Left ventricle myocardium inferior (tissue), 1 donor: Measurements from ENCODE around the gene AP2A2. TPM values are rescaled to one million over a fixed set of nuclear protein-coding genes. Genes with fewer than 3 reads are reported as not detected.
"Not testable (repeated sequence)": the region's sequence is repeated elsewhere in the genome, so short reads cannot be mapped to it uniquely, and the experiment has no call there.

ENCODE experiments used
- DNase-seq: peaks from one replicate; pipeline ENCODE4 v3.0.0-alpha.2; 2020
- H3K27ac ChIP-seq: fragments of 200-600 bp; replicated peaks from 2 replicates; pipeline ENCODE4 v1.8.0; 2021
- H3K27me3 ChIP-seq: fragments of 200-600 bp; 2 replicates; pipeline ENCODE4 v1.8.0; 2021; ENCODE audit warnings: low read depth
- H3K36me3 ChIP-seq: fragments of 200-600 bp; 2 replicates; pipeline ENCODE4 v1.8.0; 2021
- H3K4me1 ChIP-seq: fragments of 200-600 bp; 2 replicates; pipeline ENCODE4 v1.8.0; 2021
- H3K4me3 ChIP-seq: fragments of 200-600 bp; 2 replicates; pipeline ENCODE4 v1.8.0; 2021; ENCODE audit warnings: mild to moderate bottlenecking, moderate library complexity
- H3K9me3 ChIP-seq: fragments of 200-600 bp; replicated peaks from 2 replicates; pipeline ENCODE4 v1.8.0; 2021
- intact Hi-C: fragments of 100-400 bp; cut with micrococcal nuclease; formaldehyde crosslinking; loops from one replicate; pipeline ENCODE4 v1.11.0; 2022
- total RNA-seq: library from RNA; stranded (reverse); fragmentation: NEBNext Ultra II Directional; extraction: Animal tissue kit (Norgen Biotek cat#: 25700); gene quantifications from one replicate; pipeline ENCODE4 v1.2.1, GENCODE V29; 2021
- TF ChIP-seq, protein P1 (sequence below): fragments of 200-600 bp; IDR thresholded peaks from 2 replicates; pipeline ENCODE4 v1.8.0; 2021; ENCODE audit warnings: antibody characterized with exemption, mild to moderate bottlenecking, borderline replicate concordance
- donor health status: DM: no; HTN: yes; CAD: no; lungs with severe emphysema.

The AP2A2 gene
- total RNA-seq, 1 donor from 2014 or later: 41.4 TPM

DNA sequence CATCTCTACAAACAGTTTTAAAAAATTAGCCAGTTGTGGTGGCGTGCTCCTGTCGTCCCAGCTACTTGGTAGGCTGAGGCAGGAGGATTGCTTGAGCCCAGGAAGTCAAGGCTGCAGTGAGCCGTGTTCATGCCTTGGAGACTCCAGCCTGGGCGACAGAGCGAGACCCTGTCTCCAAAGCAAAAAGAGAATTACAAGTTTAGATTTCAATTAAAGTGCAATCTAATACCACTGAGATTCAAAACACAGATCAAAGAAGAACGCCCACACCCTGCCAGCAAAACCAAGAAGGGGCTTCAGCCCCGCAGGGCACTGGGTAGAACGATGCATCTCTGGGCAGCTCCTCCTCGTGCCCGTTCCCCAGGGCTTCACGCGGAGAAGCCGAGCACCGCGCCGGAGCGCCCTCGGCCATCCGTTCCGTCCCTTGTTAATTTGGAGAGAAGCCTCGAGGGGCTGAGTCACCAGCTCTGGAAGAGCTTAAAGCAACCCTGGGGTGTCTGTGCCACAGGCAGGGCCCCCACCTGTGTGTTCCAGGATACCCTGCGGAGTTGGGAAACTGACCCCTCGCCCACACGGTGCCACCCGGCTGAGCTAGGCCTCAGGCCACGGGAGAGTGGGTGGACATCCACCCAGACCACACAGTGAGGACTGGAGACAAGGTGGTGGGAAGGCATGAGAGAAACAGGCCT is 47.0 kb downstream of the AP2A2 start:
- no peaks in the 10 kb centered on the region for H3K27me3 ChIP-seq
- peaks cover 54% of the 10 kb centered on the region for H3K36me3 ChIP-seq
- DNase-seq: no peak
- H3K4me3 ChIP-seq: no peak overlapping the region
- no peak overlapping the region for H3K27ac ChIP-seq
- H3K4me1 ChIP-seq: peaks cover 30% of the 10 kb centered on the region
- intact Hi-C loops: no loop called here
- no peaks in the 10 kb centered on the region for H3K9me3 ChIP-seq
- TF ChIP-seq, protein P1, sequence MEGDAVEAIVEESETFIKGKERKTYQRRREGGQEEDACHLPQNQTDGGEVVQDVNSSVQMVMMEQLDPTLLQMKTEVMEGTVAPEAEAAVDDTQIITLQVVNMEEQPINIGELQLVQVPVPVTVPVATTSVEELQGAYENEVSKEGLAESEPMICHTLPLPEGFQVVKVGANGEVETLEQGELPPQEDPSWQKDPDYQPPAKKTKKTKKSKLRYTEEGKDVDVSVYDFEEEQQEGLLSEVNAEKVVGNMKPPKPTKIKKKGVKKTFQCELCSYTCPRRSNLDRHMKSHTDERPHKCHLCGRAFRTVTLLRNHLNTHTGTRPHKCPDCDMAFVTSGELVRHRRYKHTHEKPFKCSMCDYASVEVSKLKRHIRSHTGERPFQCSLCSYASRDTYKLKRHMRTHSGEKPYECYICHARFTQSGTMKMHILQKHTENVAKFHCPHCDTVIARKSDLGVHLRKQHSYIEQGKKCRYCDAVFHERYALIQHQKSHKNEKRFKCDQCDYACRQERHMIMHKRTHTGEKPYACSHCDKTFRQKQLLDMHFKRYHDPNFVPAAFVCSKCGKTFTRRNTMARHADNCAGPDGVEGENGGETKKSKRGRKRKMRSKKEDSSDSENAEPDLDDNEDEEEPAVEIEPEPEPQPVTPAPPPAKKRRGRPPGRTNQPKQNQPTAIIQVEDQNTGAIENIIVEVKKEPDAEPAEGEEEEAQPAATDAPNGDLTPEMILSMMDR: no peak

DNA sequence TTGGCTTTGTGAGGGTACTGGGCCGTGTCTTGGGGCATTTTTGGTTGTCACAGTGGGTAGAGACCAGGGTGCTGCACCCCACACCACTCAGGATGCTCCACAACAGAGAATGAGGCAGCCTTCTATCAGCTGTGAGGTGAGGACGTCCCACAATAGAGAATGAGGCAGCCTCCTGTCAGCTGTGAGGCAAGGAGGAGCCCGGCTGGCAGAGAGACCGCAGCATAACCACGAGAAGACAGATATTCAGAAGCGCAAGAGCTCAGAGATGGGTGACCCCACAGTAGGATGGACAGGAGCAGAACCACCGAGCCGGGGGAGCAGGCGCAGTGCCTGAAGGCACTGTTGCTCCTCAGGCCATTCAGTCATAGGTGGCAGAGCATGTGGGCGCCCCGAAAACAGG is 47.6 kb downstream of the AP2A2 start:
- TF ChIP-seq, protein P1: no peak
- peaks cover 59% of the 10 kb centered on the region for H3K36me3 ChIP-seq
- H3K4me1 ChIP-seq: peaks cover 29% of the 10 kb centered on the region
- intact Hi-C loops: no loop called here
- no peak for DNase-seq
- no peak overlapping the region for H3K4me3 ChIP-seq
- H3K9me3 ChIP-seq: no peaks in the 10 kb centered on the region
- H3K27ac ChIP-seq: no peak overlapping the region
- H3K27me3 ChIP-seq: no peaks in the 10 kb centered on the region

DNA sequence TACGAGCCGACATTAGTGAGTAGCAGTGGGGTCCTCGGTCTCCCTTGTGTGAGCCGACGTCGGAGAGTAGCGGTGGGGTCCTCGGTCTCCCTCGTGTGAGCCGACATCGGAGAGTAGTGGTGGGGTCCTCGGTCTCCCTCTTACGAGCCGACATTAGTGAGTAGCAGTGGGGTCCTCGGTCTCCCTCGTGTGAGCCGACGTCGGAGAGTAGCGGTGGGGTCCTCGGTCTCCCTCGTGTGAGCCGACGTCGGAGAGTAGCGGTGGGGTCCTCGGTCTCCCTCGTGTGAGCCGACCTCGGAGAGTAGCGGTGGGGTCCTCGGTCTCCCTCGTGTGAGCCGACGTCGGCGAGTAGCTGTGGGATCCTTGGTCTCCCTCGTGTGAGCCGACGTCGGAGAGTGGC is 49.7 kb downstream of the AP2A2 start:
- Histone ChIP-seq H3K36me3 (peaks cover 65% of the 10 kb centered on the region), H3K4me1 (peaks cover 17% of the 10 kb centered on the region)
- H3K4me3 ChIP-seq, H3K27ac ChIP-seq, DNase-seq, intact Hi-C loops, H3K9me3 ChIP-seq, H3K27me3 ChIP-seq: not testable (repeated sequence)

DNA sequence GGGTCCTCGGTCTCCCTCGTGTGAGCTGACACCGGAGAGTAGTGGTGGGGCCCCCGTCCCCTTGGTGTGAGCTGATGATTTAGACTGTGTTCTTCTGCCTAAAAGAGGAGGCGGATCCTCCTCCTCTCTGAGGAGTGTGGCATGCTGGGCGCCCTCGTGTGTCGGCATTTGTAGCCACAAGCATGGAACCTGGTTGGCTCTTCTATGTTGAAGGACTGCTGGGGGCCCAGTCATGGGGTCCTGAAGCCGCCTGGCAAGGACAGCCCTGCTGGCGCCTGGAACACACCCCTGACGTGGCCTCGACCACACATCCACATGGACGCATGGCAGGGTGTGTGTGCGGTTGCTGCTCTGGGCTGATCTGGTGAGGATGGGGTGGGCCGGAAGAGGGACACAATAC is 50.2 kb downstream of the AP2A2 start:
- Histone ChIP-seq H3K9me3 (no peaks in the 10 kb centered on the region), H3K4me3 (no peak overlapping the region), H3K27ac (no peak overlapping the region), H3K4me1 (peaks cover 17% of the 10 kb centered on the region), H3K27me3 (no peaks in the 10 kb centered on the region), H3K36me3 (peaks cover 65% of the 10 kb centered on the region)
- TF ChIP-seq, protein P1: no peak
- DNase-seq: no peak
- intact Hi-C loops: no loop called here

DNA sequence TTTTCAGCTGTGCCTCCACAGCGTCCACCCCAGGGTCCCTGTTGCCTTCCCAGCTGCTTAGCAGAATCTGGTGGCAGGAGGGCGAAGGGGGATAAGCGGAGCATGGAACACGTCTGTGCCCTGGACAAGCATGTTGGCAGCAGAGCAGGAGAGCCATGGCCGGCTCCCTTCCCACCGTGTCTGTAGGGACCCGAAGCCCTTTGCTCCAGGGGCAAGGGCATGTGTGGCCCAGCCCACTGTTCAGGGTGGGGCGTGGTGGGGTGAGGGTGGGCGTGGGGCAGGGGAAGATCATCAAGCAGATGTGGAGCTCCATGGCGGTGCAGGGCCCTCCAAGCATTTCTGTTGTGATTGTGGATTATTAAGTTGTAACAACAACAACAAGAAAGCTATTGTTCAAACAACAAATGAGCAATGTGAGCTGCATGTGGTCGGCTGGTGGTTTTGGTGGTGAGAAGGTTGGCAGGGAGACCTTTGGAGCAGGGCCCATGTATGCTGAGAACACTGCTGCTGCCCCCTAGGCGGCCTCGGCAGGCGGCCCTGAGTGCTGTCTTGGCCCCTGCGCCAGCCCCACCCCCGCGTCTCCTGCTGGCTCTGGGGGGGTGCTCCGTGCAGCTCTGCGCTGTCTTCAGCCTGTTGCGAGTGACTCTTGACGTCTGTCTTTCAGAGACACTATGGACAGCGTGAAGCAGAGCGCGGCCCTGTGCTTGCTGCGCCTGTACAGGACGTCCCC is 50.9 kb downstream of the AP2A2 start:
- H3K27me3 ChIP-seq: no peaks in the 10 kb centered on the region
- peaks cover 17% of the 10 kb centered on the region for H3K4me1 ChIP-seq
- H3K4me3 ChIP-seq: no peak overlapping the region
- peaks cover 70% of the 10 kb centered on the region for H3K36me3 ChIP-seq
- no peak overlapping the region for H3K27ac ChIP-seq
- TF ChIP-seq, protein P1: no peak
- no peaks in the 10 kb centered on the region for H3K9me3 ChIP-seq
- intact Hi-C loops: no loop called here
- DNase-seq: no peak
